Measurements from ENCODE around the gene DLGAP1. TPM values are rescaled to one million over a fixed set of nuclear protein-coding genes. Genes with fewer than 3 reads are reported as not detected.
A peak's percentile ranks its signal among the peaks of the same experiment; 100 is the strongest.

The DLGAP1 gene
- total and polyA plus RNA-seq, 2 of the 4 experiments (the other 2 are of a cell fraction) = under 0.01 to 0.09 TPM

DNA sequence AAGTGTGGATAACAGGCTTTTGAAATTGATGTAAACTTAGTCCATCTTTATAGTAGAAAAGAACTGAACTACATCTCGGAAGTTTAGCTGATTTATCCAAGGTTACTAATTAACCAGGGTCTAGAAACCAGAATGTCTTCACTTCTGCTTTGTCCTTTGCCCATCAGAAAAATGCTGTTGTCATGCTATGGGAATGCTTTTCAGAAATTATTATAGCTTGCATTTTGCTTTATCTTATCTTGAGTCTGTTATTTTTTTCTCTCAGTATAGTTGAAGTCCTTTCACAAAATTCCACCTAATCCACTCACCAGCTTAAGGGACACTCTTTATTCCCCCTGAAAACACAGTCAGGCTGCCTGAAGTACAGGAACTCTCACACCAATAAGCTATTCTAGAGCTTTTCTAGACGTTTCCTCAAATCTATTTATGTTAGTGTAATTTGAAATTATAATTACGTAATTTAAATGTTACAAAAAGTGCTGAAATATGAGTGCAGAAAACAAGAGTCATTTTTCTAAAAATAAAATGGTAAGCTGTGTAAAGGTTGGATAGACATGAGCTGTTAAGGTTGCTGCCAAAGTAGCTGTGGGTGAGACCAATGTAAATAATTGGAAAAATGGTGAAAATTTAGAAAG is 548.9 kb downstream of the DLGAP1 start:
- Histone ChIP-seq H4K5ac (ENCODE audit: low read depth, low read length) (no peak overlapping the region), H2BK15ac (ENCODE audit: low read depth, low read length) (no peak overlapping the region), H3K79me1 (ENCODE audit: low read depth in 1 of 2, low read length in 2 of 2) (no peaks in the 10 kb centered on the region), H3K4me2 (ENCODE audit: low read depth, low read length) (no peak overlapping the region), H2AK9ac (replicated peaks; ENCODE audit: low read depth, low read length, poor library complexity) (no peak overlapping the region), H2BK120ac (ENCODE audit: low read depth, low read length) (no peak overlapping the region), H4K20me1 (ENCODE audit: insufficient read depth, low read length) (no peaks in the 10 kb centered on the region), H3K36me3 (ENCODE audit: control insufficient read depth, insufficient read depth, low read length) (no peaks in the 10 kb centered on the region), H3K4me1 (ENCODE audit: control insufficient read depth, insufficient read depth, low read length) (peaks cover 7% of the 10 kb centered on the region), H3K4me3 (ENCODE audit: insufficient read depth, low read depth, low read length) (no peak overlapping the region), H3K9me1 (ENCODE audit: insufficient read depth, low read length) (peaks cover 2% of the 10 kb centered on the region), H3K27me3 (ENCODE audit: control insufficient read depth, insufficient read depth, low read length) (no peaks in the 10 kb centered on the region), H4K8ac (ENCODE audit: low read depth in 2 of 2, low read length in 2 of 2) (no peak overlapping the region), H3K18ac (ENCODE audit: low read depth, low read length) (peak overlapping the region; percentile 2; the same call in 1 of the 2 replicates), H3K23ac (ENCODE audit: low read depth, low read length) (no peak overlapping the region), H2BK5ac (ENCODE audit: low read depth, low read length, poor library complexity, severe bottlenecking) (no peak overlapping the region), H3K9ac (ENCODE audit: low read depth, low read length) (no peak overlapping the region), H3K9me3 (ENCODE audit: control insufficient read depth, insufficient read depth, low read length) (no peaks in the 10 kb centered on the region), H4K91ac (ENCODE audit: insufficient read depth, low read depth, low read length) (no peak overlapping the region), H3K27ac (ENCODE audit: insufficient read depth, low read length) (no peak overlapping the region), H3K4ac (ENCODE audit: low read depth, low read length) (no peak overlapping the region), H3K56ac (ENCODE audit: extremely low read depth, insufficient read depth, low read length) (no peak overlapping the region), H2AFZ (replicated peaks; ENCODE audit: low read length, poor library complexity) (no peak overlapping the region), H2BK20ac (ENCODE audit: low read depth, low read length) (no peak overlapping the region), H3K14ac (replicated peaks; ENCODE audit: low read depth, low read length) (no peak overlapping the region), H2AK5ac (ENCODE audit: low read depth, low read length) (no peak overlapping the region)
- dilution Hi-C loops (cut with HindIII; ENCODE audit: low sequenced_read_pairs, unreplicated experiment) (no loop called here), intact Hi-C loops (cut with micrococcal nuclease) (no loop called here), in situ Hi-C loops (cut with MboI; ENCODE audit: low sequenced_read_pairs) (no loop called here)
- POLR2A ChIA-PET (ENCODE audit: unreplicated experiment) = no interaction called here
- no TSS peak for BruUV-seq (replicated peaks)
- ATAC-seq (ENCODE audit: low read depth) (no peak), DNase-seq (peak; percentile 17)
- WGBS, 2 experiments (ENCODE audit: extremely low coverage in 2 of 2, insufficient read length in 1 of 2) = no CpG with 5 or more reads among the region's 3 CpGs
- TF ChIP-seq MAFK (IDR thresholded peaks at IDR 0.05; ENCODE audit: low read depth, low read length) (no peak), MXI1 (IDR thresholded peaks at IDR 0.05; ENCODE audit: borderline replicate concordance, low read depth, low read length) (no peak), RFX5 (IDR thresholded peaks at IDR 0.05; ENCODE audit: low read depth, low read length) (no peak), MAZ (IDR thresholded peaks at IDR 0.05; ENCODE audit: borderline replicate concordance, low read depth, low read length) (no peak), NFE2L2 (IDR thresholded peaks at IDR 0.05; ENCODE audit: low read depth, low read length) (no peak), POLR2A (IDR thresholded peaks at IDR 0.05; ENCODE audit: low read depth, low read length) (no peak), BHLHE40 (IDR thresholded peaks at IDR 0.05; ENCODE audit: low read depth, low read length) (no peak)
- CTCF ChIA-PET = interaction anchor here (0.6 to 0.7 kb wide), 2 partner anchors 11 to 38 kb away, joined by 3 to 5 read pairs; no protein-coding TSS in a partner anchor
